H1 (cell line): ENCODE data around the gene TLK1. TPM values are rescaled to one million over a fixed set of nuclear protein-coding genes. Genes with fewer than 3 reads are reported as not detected.

Source experiments
- polyA plus RNA-seq, 7 experiments: library from polyadenylated mRNA; depleted of rRNA in 3 of 7; stranded (reverse) in 5 of 7; unstranded in 2 of 7; fragments of >200 nt in 5 of 7; fragments of 200-250 nt in 2 of 7; gene quantifications; 1 replicate in 5 of 7; 2 replicates in 1 of 7; 4 replicates in 1 of 7; pipeline versions ENCODE4 v1.2.1 to v1.2.3, GENCODE V29; 2011 to 2013; ENCODE audit warnings: missing spikeins in 2 of 7, mixed read lengths in 2 of 7
- total RNA-seq: library from RNA; stranded (reverse); fragmentation: NEBNext Ultra II Directional; extraction: Animal tissue kit (Norgen Biotek cat#: 25700); gene quantifications from 2 replicates; pipeline ENCODE4 v1.2.1, GENCODE V29; 2021
- TF ChIP-seq, protein P1 (sequence below): fragments of 300-600 bp; sonication (generic); IDR thresholded peaks from 2 replicates; pipeline ENCODE4 v1.7.1; 2012; ENCODE audit warnings: low read length, moderate library complexity, mild to moderate bottlenecking, inconsistent platforms; ENCODE audit not compliant: insufficient replicate concordance

TLK1 gene
- total and polyA plus RNA-seq, 2 of the 8 experiments (the other 6 are each of a cell fraction or from before 2014, with no cell fraction given) = 11.2 to 102 TPM

DNA sequence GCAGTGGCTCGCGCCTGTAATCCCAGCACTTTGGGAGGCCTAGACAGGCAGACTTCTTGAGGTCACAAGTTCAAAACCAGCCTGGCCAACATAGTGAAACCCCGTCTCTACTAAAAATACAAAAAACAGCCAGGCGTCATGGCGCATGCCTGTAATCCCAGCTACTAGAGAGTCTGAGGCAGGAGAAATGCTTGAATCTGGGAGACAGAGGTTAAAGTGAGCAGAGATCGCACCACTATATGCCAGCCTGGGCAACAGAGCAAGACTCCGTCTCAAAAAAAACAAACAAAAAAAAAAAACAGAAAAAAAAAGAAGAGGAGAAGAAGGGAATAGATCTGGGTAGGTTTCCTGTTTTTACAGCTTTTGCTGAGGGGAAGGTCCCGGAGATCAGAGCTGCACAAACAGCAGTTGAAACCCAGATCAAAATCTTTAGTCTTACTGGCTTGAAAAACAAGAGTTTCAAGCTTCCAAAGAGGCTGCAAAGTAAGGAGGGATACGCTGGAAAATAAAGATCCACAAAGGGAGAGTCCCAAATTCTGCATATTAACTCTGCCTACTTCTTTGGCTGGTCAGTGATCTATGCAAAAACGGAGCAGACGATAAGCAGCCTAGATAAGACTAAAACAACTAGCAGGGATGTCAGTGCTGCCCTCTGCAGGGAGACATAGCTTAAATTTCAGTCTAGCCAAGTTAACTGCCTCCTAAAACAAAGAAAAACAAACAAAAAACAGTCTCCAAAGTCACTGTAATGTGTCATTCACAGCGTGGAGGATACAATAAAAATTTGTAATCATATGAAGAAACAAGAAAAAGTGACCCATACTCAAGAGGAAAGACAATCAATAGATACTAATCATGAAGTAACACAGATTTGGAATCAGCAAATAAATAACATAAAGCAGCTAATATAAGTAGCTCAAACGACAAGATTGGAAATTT, 74.1 kb downstream of the TLK1 start (continued):
- TF ChIP-seq, protein P1, sequence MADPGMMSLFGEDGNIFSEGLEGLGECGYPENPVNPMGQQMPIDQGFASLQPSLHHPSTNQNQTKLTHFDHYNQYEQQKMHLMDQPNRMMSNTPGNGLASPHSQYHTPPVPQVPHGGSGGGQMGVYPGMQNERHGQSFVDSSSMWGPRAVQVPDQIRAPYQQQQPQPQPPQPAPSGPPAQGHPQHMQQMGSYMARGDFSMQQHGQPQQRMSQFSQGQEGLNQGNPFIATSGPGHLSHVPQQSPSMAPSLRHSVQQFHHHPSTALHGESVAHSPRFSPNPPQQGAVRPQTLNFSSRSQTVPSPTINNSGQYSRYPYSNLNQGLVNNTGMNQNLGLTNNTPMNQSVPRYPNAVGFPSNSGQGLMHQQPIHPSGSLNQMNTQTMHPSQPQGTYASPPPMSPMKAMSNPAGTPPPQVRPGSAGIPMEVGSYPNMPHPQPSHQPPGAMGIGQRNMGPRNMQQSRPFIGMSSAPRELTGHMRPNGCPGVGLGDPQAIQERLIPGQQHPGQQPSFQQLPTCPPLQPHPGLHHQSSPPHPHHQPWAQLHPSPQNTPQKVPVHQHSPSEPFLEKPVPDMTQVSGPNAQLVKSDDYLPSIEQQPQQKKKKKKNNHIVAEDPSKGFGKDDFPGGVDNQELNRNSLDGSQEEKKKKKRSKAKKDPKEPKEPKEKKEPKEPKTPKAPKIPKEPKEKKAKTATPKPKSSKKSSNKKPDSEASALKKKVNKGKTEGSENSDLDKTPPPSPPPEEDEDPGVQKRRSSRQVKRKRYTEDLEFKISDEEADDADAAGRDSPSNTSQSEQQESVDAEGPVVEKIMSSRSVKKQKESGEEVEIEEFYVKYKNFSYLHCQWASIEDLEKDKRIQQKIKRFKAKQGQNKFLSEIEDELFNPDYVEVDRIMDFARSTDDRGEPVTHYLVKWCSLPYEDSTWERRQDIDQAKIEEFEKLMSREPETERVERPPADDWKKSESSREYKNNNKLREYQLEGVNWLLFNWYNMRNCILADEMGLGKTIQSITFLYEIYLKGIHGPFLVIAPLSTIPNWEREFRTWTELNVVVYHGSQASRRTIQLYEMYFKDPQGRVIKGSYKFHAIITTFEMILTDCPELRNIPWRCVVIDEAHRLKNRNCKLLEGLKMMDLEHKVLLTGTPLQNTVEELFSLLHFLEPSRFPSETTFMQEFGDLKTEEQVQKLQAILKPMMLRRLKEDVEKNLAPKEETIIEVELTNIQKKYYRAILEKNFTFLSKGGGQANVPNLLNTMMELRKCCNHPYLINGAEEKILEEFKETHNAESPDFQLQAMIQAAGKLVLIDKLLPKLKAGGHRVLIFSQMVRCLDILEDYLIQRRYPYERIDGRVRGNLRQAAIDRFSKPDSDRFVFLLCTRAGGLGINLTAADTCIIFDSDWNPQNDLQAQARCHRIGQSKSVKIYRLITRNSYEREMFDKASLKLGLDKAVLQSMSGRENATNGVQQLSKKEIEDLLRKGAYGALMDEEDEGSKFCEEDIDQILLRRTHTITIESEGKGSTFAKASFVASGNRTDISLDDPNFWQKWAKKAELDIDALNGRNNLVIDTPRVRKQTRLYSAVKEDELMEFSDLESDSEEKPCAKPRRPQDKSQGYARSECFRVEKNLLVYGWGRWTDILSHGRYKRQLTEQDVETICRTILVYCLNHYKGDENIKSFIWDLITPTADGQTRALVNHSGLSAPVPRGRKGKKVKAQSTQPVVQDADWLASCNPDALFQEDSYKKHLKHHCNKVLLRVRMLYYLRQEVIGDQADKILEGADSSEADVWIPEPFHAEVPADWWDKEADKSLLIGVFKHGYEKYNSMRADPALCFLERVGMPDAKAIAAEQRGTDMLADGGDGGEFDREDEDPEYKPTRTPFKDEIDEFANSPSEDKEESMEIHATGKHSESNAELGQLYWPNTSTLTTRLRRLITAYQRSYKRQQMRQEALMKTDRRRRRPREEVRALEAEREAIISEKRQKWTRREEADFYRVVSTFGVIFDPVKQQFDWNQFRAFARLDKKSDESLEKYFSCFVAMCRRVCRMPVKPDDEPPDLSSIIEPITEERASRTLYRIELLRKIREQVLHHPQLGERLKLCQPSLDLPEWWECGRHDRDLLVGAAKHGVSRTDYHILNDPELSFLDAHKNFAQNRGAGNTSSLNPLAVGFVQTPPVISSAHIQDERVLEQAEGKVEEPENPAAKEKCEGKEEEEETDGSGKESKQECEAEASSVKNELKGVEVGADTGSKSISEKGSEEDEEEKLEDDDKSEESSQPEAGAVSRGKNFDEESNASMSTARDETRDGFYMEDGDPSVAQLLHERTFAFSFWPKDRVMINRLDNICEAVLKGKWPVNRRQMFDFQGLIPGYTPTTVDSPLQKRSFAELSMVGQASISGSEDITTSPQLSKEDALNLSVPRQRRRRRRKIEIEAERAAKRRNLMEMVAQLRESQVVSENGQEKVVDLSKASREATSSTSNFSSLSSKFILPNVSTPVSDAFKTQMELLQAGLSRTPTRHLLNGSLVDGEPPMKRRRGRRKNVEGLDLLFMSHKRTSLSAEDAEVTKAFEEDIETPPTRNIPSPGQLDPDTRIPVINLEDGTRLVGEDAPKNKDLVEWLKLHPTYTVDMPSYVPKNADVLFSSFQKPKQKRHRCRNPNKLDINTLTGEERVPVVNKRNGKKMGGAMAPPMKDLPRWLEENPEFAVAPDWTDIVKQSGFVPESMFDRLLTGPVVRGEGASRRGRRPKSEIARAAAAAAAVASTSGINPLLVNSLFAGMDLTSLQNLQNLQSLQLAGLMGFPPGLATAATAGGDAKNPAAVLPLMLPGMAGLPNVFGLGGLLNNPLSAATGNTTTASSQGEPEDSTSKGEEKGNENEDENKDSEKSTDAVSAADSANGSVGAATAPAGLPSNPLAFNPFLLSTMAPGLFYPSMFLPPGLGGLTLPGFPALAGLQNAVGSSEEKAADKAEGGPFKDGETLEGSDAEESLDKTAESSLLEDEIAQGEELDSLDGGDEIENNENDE = peak; percentile 30
- TF ChIP-seq, all 59 proteins: peak for 4
